B cell (primary cell): ENCODE results near the gene KCNH8.

ENCODE experiments used
- EZH2 ChIP-seq: IDR thresholded peaks from 2 replicates; pipeline ENCODE4 v1.6.1; 2012; ENCODE audit warnings: borderline replicate concordance, low read depth, mild to moderate bottlenecking, moderate library complexity, low read length; ENCODE audit not compliant: insufficient read depth, poor library complexity, severe bottlenecking
- TF ChIP-seq, protein P1 (sequence below): fragments of 200-600 bp; IDR thresholded peaks from one replicate; pipeline ENCODE4 v1.8.0; 2022; ENCODE audit warnings: antibody characterized with exemption, mild to moderate bottlenecking

DNA sequence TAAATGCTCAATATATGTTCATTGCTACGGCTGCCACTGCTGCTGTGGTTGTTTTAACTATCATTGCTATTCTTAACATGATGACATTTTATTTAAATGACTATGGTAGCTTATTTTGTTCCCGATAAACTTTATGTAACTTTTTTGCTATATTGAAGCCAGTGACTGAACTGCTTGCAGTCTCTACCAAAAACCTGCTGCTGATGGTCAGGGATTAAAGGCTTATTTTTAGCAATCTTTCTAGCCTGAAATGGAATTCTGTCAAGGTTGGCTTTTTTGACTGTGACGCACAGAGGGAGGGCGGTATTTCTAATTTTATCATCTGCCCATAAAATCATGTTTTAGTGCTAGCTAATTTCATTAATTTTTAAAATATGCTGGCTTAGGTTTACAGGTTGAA is 271.8 kb downstream of the KCNH8 start:
- TF ChIP-seq, protein P1, sequence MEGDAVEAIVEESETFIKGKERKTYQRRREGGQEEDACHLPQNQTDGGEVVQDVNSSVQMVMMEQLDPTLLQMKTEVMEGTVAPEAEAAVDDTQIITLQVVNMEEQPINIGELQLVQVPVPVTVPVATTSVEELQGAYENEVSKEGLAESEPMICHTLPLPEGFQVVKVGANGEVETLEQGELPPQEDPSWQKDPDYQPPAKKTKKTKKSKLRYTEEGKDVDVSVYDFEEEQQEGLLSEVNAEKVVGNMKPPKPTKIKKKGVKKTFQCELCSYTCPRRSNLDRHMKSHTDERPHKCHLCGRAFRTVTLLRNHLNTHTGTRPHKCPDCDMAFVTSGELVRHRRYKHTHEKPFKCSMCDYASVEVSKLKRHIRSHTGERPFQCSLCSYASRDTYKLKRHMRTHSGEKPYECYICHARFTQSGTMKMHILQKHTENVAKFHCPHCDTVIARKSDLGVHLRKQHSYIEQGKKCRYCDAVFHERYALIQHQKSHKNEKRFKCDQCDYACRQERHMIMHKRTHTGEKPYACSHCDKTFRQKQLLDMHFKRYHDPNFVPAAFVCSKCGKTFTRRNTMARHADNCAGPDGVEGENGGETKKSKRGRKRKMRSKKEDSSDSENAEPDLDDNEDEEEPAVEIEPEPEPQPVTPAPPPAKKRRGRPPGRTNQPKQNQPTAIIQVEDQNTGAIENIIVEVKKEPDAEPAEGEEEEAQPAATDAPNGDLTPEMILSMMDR, result no peak
- no peak for TF ChIP-seq EZH2
